IMR-90 (cell line): ENCODE data around the gene SLC4A4.

Experiments used
- BHLHE40 ChIP-seq: fragments of 150-350 bp; IDR thresholded peaks from 2 replicates; pipeline ENCODE4 v1.6.1; 2016; ENCODE audit warnings: mild to moderate bottlenecking, low read depth, low read length
- CEBPB ChIP-seq: IDR thresholded peaks from 2 replicates; pipeline ENCODE4 v1.6.1; 2012; ENCODE audit warnings: low read depth, low read length, improper control_type of control experiment
- FOS ChIP-seq: fragments of 150-350 bp; IDR thresholded peaks from 2 replicates; pipeline ENCODE4 v1.6.1; 2016; ENCODE audit warnings: low read depth, low read length
- MAFK ChIP-seq: IDR thresholded peaks from 2 replicates; pipeline ENCODE4 v1.6.1; 2012; ENCODE audit warnings: low read depth, low read length, improper control_type of control experiment
- MAZ ChIP-seq: IDR thresholded peaks from 2 replicates; pipeline ENCODE4 v1.6.1; 2012; ENCODE audit warnings: low read depth, mild to moderate bottlenecking, low read length, improper control_type of control experiment, moderate library complexity, borderline replicate concordance
- MXI1 ChIP-seq: IDR thresholded peaks from 2 replicates; pipeline ENCODE4 v1.6.1; 2012; ENCODE audit warnings: low read depth, mild to moderate bottlenecking, low read length, moderate library complexity, borderline replicate concordance
- POLR2A ChIP-seq: IDR thresholded peaks from 2 replicates; pipeline ENCODE4 v1.6.1; 2012; ENCODE audit warnings: mild to moderate bottlenecking, low read depth, low read length
- RAD21 ChIP-seq: IDR thresholded peaks from 2 replicates; pipeline ENCODE4 v1.6.1; 2012; ENCODE audit warnings: low read length, improper control_type of control experiment
- RCOR1 ChIP-seq: IDR thresholded peaks from 2 replicates; pipeline ENCODE4 v1.6.1; 2012; ENCODE audit warnings: mild to moderate bottlenecking, low read length, improper control_type of control experiment; ENCODE audit not compliant: insufficient replicate concordance
- RFX5 ChIP-seq: IDR thresholded peaks from 2 replicates; pipeline ENCODE4 v1.8.0; 2012; ENCODE audit warnings: low read depth, mild to moderate bottlenecking, low read length, moderate library complexity
- SMC3 ChIP-seq: fragments of 150-350 bp; IDR thresholded peaks from 2 replicates; pipeline ENCODE4 v1.6.1; 2016; ENCODE audit warnings: low read depth, mild to moderate bottlenecking, antibody characterized with exemption, low read length, moderate library complexity
- TF ChIP-seq, protein P1 (sequence below): conservative IDR thresholded peaks from 2 replicates; pipeline ENCODE4 v1.5.1; 2012; ENCODE audit warnings: mild to moderate bottlenecking, low read depth, low read length, improper control_type of control experiment
- TF ChIP-seq, protein P2 (sequence below): fragments of 150-350 bp; IDR thresholded peaks from 2 replicates; pipeline ENCODE4 v1.6.1; 2017; ENCODE audit warnings: mild to moderate bottlenecking, antibody characterized with exemption, low read length, low read depth
- TF ChIP-seq, protein P3 (sequence below): fragments of 150-350 bp; IDR thresholded peaks from 2 replicates; pipeline ENCODE4 v1.6.1; 2016; ENCODE audit warnings: low read depth, mild to moderate bottlenecking, low read length, moderate library complexity, borderline replicate concordance

DNA sequence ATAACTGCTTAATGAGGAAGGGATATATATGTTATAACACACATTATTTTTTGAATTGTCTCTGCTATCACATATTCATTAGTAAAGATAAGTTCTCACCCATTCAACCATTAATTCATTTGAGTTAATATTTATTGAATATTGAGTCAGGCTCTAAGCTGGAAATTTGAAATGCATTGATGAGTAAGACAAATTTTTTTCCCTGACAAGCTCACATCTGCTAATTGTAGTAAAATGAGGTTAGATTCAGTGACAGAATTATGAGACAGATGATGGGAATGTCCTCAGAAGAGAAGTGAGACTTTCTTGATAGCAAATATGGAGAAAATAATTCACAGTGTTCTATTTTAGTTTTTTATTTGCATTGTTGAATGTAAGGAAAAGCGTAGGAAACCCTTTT is 194.3 kb downstream of the SLC4A4 start:
- TF ChIP-seq, protein P1, sequence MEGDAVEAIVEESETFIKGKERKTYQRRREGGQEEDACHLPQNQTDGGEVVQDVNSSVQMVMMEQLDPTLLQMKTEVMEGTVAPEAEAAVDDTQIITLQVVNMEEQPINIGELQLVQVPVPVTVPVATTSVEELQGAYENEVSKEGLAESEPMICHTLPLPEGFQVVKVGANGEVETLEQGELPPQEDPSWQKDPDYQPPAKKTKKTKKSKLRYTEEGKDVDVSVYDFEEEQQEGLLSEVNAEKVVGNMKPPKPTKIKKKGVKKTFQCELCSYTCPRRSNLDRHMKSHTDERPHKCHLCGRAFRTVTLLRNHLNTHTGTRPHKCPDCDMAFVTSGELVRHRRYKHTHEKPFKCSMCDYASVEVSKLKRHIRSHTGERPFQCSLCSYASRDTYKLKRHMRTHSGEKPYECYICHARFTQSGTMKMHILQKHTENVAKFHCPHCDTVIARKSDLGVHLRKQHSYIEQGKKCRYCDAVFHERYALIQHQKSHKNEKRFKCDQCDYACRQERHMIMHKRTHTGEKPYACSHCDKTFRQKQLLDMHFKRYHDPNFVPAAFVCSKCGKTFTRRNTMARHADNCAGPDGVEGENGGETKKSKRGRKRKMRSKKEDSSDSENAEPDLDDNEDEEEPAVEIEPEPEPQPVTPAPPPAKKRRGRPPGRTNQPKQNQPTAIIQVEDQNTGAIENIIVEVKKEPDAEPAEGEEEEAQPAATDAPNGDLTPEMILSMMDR, result no peak
- no peak for TF ChIP-seq CEBPB
- TF ChIP-seq MAZ, result no peak
- TF ChIP-seq RFX5, result no peak
- no peak for TF ChIP-seq POLR2A
- TF ChIP-seq RCOR1, result no peak
- no peak for TF ChIP-seq BHLHE40
- no peak for TF ChIP-seq SMC3
- TF ChIP-seq, protein P2, sequence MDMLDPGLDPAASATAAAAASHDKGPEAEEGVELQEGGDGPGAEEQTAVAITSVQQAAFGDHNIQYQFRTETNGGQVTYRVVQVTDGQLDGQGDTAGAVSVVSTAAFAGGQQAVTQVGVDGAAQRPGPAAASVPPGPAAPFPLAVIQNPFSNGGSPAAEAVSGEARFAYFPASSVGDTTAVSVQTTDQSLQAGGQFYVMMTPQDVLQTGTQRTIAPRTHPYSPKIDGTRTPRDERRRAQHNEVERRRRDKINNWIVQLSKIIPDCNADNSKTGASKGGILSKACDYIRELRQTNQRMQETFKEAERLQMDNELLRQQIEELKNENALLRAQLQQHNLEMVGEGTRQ, result no peak
- no peak for TF ChIP-seq RAD21
- no peak for TF ChIP-seq MAFK
- TF ChIP-seq, protein P3, sequence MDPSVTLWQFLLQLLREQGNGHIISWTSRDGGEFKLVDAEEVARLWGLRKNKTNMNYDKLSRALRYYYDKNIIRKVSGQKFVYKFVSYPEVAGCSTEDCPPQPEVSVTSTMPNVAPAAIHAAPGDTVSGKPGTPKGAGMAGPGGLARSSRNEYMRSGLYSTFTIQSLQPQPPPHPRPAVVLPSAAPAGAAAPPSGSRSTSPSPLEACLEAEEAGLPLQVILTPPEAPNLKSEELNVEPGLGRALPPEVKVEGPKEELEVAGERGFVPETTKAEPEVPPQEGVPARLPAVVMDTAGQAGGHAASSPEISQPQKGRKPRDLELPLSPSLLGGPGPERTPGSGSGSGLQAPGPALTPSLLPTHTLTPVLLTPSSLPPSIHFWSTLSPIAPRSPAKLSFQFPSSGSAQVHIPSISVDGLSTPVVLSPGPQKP, result no peak
- TF ChIP-seq FOS, result no peak
- no peak for TF ChIP-seq MXI1
